Stimulated activated naive CD4-positive, alpha-beta T cell (primary cell): ENCODE measurements around the gene ZNF384.

Source experiments
- DNase-seq, 6 experiments: peaks; one replicate each; lab custom pipeline; 2025; lab: John Stamatoyannopoulos, UW

ZNF384 gene

DNA sequence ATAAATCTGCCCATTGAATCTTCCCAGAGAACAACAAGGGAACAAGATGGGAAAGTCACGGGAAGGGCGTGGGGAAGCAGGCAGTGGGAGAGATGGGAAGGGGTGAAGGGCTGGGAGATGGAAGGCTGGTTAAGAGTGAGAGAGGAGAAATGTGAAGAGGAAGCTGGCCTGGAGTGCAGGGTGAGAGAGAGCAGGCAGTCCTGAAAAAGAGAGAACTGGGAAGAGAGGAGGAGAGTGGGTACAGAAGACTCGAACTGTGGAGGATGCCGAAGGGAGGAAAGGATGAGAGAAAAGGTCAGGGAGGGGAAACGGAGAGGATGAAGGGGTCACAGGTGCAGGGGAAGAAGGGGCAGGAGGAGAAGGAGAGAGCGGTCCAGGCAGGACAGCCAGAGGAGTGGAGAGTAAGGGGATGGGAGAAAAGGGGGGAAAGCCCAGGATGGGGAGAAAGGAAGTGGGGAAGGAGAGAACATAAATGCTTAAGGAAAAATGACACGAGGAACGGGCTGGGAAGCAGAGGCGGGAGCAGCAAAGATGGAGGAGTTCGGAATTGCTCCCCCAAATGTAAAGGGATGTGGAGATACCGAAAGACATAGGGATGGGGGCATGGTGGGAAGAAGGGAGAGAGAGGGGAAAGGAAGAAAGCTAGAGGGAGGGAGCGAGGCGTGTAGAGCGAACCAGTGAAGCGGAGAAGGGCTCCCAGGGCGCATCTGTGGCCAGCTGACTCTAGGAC is 10.2 kb upstream of the ZNF384 start:
- DNase-seq = no peak

DNA sequence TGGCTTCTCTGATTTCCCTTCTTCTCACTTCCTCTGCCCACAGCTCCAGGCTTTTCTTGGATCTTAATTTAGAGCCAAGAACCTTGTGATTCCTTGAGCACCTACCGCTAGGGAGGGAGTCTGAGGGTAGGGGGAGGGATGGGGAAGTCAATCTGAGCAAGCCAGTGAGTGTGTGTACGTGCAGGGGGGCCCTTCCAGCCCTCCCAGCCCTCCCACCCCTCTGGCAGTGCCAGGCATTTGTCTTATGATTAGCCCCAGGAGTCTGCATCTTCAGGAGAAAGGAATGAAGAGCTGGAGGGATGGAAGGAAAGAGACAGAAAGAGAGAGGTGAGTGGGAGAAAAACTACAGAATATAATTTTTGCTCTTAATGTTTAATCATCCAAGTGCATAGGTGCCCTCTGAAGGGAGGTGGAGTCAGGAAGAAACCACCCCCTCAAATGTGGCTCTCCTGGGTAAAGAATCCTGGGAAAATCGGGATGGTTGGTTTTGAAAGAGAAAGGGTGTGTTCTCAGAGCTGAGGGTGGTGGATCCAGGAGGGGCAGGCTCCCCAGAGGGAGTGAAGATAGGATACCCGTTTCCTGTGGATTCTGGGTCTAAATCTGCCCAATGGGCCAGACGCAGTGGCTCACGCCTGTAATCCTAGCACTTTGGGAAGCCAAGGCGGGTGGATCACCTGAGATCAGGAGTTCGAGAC is 9.3 kb upstream of the ZNF384 start:
- no peak for DNase-seq

DNA sequence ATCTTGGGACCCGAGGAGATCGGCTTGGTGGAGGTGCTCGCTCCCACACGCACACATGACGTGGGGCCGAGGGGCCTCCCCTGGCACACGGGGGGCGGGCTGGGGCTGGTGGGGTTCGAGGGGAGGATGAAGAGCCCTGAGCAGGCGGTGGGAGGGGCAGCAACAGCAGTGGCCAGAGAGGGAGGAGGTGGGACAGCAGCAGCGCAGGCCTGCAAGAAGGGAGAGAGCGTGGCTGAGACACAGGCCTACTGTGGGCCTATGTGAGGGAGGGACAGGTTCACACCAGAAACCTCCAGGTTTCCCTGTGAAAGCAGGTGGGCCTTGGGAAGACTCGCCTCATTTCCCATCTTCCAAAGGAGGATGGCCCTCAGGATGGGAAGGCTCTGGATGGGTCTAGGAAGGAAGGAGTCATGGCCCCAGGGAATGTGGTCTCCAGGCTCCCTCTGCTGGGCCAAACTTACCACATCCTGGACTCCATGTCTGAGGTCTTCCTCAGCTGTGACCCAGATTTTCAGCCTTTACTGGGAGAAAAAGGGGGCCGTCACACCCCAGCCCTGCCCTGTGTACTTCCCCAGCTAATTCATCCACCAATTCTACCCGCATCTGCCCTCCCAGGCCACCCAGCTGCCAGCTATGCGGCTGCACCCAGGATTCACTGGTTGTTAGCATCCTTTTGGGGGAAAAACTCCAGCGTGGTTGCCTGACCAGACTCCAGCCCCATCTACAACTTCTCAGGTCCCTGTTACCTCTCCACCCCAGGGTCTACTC is 8.6 kb upstream of the ZNF384 start:
- DNase-seq = peak in 1 of 6 experiments; percentile 16

DNA sequence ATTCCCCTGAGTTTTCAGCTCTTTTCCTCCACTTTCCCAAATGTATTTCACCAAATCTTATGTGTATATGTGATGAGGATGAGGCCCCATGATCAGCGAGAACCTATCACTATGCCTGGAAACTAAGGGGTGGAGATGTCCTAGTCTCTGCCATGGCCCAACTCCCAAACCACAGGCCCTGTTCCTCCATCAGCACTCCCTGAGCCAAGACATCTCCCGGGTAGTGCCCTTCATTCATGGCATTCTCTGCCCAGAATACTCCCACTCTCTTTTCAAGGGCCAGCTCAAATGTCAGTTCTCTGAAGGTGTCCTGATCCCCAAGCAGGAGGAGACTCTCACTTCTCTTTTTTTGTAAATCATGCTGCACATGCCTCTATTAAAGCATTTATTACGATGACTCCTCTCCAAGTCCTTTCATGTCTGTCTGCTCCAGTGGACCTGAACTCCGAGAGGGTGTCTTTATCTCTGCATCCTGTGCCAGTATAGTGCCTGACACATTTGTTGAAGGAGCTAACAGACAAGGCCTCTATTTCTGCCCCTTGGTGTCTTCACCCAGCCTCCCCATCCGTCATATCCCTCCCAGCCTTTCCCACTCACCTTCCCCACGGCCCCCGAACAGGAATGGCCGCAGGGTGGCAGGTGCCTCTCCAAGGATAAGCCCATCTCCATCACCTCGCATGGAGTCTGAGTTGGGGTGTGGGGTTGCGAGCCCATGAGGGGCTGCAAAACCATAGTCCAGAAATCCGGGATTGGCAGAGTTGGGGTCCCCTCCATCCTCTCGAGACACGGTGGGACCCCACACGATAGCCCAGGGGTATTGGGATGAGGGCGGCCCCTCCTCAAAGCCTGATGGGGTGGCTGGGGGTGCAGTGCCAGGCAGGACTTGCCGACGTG is 7.8 kb upstream of the ZNF384 start:
- DNase-seq = no peak

DNA sequence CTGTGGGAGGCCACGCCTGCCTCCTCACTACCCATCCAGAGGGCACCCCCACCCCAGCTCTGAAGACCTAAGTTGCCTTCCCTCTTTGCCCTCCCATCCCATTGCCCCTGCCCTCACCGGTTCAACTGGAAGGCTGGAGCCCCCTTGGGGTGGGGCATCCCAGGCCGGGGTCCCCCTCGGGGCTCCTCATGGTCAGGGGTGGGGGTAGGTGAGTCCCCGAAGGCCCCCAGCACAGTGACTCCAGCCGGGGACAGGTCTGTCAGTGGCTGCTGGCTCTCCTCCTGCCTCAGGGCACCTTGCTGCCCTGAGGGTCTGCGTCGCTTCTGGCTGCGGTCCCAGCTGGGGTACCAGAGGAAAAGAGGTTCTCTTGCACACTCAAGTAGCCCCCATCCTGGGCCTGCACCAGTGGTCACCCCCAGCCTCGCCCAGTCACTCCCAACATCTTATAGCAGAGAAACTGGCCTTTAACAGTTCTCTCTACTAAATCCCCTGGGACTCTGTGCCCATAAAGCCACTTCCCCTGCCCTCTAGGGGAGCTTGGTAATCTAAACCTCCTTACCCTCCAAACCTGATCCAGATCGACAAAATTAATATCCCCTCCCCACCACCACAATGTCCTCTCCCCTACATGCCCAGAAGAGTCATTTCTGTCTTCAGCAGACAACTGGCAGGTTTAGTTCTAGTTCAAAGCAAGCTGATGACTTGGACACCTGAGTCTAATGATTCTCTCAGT is 6.3 kb upstream of the ZNF384 start:
- DNase-seq = no peak

DNA sequence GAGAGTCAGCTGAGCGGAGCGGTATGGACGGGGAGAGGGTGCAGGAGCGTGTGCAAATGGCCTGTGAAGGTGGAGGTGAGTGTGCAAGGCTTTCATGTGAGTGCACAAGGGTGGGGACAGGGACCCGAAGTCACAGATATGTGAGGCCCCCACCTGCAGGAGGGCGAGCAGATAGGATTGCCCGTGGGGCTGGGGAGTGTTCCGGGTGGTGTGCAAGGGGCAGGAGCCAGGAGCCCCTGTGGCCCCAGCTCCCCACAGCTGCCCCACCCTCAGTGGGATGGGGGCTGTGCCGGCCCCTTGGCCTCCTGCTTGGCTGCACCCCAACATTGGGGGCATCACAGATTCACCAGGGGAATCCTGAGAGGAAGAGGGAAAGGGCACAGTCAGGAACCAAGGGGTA is 5.5 kb upstream of the ZNF384 start:
- no peak for DNase-seq

DNA sequence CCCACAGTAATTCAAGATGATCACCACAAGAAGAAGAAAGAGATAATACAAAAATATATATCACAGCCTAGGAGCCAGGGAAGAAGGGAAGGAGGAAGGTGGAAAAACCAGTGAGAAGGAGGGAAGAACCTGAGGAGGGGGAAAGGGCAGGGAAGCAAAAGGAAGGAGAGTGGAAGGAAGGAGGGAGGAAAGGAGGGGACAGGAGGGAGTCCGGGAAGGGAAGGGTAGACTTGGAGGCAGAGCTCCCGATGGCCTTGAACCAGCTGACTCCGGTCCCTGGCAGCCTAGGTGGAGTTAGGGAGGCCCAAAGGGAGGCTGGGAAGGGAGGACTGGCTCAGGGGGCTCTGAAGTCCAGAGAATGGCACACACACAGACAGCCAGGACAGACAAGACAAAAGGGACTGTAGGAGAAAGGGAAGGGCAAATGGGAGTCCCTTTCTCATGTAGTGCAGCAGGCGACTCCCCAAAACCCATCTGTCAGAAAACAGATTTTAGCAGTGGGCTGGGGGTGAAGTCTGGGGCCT is 4.7 kb upstream of the ZNF384 start:
- DNase-seq = no peak

DNA sequence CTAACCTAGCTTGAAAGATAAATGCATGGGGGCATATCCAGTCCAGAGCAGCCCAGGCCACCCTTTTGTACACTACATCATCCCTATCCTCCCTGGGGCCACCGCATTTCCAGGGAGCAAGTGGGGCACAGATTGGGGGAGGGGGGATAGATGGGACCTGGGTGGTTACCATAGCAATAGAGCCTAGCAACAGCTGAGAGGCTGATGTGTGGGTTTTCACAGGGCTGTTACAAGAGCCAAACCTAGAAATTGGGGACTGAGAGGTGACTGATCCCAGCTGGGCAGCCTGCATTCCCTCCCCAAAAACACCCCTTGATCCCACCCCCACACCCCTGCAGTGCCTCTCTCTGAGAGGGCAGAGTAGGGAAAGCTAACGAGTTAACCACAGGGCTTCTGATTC is 3.7 kb upstream of the ZNF384 start:
- DNase-seq = no peak

DNA sequence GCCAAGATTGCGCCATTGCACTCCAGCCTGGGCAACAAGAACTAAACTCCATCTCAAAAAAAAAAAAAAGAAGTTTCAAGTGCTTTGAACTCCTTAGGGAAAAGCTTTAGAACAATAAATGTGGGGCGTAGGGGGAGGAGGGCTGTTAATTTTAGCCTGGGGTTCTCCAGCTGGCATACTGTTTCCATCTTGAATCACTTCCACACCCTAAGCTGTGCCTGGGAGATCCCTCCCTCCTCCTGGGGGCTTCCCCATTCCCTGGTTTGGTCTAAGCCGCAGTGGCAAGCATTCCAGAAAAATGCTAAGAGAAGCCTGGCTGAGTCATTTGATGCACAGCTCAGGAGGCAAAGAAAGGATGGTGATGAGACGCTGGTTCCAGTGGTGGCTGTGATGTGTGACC is 2.3 kb upstream of the ZNF384 start:
- no peak for DNase-seq

DNA sequence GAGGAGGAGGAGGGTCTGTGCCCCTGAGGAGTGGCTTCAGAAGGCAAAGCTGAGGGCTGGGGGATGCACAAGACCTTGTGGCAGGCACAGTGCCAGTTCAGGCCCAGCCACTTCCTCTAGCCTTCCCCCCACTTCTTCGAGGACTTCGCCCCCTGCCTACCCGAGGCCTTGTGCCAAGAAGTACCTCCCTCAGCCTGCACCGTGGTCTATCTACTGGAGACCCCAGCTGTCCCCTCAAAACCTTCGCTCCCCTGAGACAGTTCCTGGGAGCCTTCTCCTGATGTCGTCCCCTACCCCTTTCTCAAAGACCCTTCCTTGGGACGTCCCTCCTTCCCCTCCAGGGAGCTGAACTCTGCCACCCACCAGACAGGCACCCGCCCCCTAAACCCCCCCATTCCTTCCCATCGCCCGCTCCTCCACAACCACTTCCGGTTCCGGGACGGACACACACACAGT is 604 bp downstream of the ZNF384 start:
- peak in 3 of 6 experiments; percentile 34 to 50 (median 49) for DNase-seq

DNA sequence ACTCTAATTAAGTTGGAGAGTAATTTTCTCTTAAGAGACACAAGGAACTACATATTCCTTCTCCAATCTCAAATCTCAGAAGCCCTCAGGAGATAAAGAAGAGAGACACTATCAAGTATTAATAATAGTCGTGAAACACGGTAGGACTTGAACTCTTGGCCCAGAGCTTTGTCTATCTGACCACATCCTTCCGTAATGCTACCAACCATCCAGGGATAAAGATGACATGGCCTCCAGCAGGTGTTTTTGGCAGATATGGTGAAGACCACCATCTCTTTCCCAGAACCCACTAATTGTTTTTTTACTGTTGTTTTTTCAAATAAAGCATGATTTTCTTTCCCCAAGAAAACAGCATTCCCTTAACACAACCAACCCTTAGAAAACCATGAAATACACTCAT is 3.4 kb downstream of the ZNF384 start:
- no peak for DNase-seq

DNA sequence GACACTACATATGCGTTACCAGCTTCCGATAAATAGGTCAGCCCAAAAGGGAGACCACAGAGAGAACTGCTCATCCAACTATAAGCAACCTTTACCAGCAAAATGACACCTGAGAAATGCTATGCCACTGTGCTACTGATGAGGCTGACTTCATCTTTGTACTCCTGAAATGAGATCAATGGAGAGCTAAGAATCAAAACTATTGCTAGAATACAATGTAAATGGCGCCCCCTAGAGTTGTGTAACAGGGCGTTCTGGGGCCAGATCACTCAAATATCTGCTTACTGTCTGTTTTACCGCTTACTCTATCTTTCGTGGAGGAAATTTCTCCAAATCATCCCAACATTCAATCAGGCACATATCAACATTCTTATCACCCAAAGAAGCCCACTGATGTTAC is 4.6 kb downstream of the ZNF384 start:
- peak in 5 of 6 experiments; percentile 21 to 66 (median 39) for DNase-seq

DNA sequence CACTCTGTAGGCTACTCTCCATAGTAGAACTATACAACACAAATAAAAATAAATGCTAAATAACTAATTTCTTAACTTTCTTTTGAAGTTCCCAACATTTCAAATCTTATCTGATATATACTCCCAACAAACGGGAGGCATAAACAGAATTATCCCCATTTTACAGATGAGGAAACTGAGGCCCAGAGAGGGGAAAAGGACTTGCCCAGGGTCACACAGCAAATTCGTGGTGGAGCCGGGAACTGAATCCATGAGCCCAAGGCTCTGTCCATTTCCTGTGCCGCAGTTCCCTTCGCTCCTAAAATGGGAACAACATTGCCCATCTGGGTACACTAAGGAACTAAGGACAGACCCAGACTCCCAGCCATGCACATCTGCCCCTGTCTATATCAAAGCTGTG is 12.2 kb downstream of the ZNF384 start:
- DNase-seq = no peak

DNA sequence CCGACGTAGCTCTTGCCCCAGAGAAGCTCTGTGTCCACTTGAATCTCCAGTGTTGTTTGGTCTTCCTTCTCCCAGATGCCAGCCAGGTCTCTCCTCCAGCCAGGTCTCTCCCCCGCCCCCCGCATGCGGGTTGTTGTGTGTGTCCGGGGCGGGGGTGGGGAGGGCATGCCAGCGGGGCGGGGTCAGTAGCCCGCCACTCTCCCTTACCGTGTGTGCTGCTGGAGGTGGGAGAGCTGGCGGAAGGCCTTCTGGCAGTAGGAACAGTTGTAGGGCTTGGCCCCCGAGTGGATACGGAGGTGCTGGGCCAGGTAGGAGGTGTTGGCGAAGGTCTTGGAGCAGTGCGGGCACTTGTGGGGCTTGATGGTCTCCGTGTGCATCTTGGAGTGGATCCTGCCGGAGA is 17.0 kb downstream of the ZNF384 start:
- DNase-seq = no peak

DNA sequence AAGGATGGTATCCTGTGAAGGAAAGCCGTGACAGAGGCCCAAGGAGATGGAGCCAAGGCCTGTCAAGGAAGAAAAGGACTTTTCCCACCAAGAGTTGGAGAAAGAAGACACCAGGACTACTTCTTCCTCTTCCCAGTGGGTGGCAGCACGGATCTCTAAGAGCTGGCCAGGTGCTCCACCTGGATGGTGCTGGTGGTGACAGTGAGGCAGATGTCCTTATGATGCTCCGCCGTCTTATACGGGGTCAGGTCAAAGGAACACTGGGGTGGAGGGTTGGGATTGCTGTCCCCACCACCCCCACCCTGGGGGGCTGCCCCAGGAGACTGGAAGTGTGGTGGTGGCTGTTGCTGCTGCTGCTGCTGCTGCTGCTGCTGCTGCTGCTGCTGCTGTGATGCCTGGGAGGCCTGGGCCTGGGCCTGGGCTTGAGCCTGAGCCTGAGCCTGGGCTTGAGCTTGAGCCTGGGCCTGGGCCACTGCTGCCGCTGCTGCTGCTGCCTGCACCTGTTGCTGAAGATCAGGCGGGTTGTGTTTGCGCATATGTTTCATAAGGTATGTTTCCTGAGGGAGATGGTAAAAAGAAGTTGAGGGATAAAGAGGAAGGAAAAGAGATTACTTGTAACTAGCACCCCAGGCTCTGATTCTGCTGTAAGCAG is 21.5 kb downstream of the ZNF384 start:
- DNase-seq = no peak

DNA sequence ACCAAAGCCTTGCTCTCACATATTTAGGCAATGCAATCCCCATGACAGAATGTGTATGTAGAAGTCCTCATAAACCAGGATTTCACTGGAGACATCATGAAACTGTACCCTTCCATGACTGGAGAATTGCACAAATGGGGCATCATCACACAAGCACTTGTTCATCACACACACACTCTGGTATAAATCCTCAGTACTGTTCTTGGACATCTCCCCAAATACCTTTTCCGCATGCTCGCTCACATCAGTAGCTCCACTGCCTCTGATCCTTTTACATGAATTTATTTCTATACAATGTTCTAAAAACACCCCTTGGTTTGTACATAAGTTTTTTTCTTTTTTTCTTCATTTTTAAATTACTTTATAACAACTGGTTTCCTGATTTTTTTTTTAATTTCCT is 23.0 kb downstream of the ZNF384 start:
- DNase-seq = no peak

DNA sequence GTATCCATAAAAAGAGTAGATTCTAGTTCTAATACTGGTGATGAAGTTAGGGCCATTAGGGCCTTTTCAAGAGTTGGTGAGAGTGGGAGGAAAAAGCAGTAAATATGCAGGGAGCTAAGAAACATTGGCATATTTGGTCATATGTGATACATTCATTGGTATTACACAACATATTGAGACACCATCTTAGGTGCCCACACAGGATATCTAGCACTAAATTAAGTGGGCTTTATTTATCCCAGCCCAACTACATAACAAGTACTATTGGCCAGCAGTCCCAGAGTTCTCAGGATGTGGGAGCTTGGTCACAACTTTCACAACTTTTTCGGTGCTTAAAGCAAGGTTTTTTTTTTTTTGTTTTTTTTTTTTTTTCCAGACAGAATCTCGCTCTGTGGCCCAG is 24.3 kb downstream of the ZNF384 start:
- no peak for DNase-seq

DNA sequence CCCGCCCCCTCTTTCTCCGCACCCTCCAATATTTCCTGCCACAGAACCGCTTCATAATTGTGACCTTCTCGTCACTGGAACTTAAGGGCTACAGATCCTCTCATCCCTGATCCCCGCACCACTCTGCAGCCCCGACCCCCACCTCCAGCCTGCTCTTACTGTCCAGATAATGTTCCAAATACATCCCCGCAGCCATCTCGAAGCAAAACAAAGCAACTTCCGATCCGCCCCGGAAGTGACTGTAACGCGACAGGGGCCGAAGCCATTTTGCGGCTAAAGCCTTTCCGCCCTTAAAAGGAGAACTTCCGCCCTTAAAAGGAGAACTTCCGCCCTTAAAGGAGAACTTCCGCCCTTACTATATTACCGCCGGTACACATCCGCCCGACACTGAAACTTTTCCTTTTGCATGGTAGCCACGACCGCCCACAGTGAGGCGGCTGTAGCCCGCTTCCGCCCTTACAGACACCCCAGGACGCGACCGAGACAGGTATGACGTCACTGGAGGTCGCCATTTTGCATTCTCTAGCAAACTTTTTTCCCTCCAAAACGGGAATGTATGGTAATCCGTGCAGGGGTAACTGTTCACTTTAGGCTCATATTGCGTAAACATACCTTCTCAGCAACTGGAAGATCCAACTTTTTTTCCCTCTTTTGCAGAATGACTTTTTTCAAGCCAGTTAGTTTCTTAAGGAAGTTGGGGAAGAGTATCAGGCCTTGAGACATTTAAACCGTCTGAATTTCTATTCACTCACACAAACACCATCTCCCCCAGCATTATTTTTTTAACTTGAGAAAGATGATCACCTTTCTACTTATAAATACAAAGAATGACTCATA is 26.1 kb downstream of the ZNF384 start, which contains the start of gene ING4:
ING4 (minus strand) TSS at position 214 of the 837 bp plus-strand sequence; CDS start at position 196, 18 bp downstream.
- peak; percentile 88 to 98 (median 96) for DNase-seq

DNA sequence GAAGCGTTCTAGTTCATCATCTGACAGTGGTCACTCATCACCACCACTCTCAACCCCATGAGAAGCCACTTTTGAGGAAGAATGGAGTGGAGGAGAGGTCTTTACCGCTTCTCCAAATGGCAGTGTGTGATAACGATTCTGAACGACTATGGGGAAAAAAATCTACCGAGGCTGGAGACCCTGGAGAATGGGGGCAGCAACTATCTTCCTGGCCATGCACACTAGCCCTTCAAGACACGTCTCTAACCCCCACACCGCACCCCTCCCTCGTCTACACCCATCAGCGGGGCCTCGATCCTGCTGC is 26.6 kb downstream of the ZNF384 start:
- DNase-seq = peak in 1 of 6 experiments; percentile 74
